ENCODE data around the gene NFYC.

NFYC gene

GRCh38 chr1:40762144-40762923, 70.8 kb downstream of the NFYC start:
- no peak for DNase-seq

GRCh38 chr1:40763742-40764532, 72.4 kb downstream of the NFYC start:
- no peak for DNase-seq

GRCh38 chr1:40764981-40765380, 73.5 kb downstream of the NFYC start:
- DNase-seq: no peak

- no peak for DNase-seq
Measured at GRCh38 chr1:40766017-40766416, 74.5 kb downstream of the NFYC start.

- DNase-seq: no peak
Measured at GRCh38 chr1:40766560-40766959, 75.1 kb downstream of the NFYC start.

GRCh38 chr1:40768146-40768990, 76.9 kb downstream of the NFYC start:
- no peak for DNase-seq

- DNase-seq: no peak
Measured at GRCh38 chr1:40769815-40770214, 78.3 kb downstream of the NFYC start.

- no peak for DNase-seq
Measured at GRCh38 chr1:40770296-40771070, 79.0 kb downstream of the NFYC start.

- no peak for DNase-seq
Measured at GRCh38 chr1:40772146-40772955, 80.8 kb downstream of the NFYC start.

GRCh38 chr1:40773748-40774265, 82.3 kb downstream of the NFYC start:
- DNase-seq: no peak

GRCh38 chr1:40774266-40774998, 82.9 kb downstream of the NFYC start:
- no peak for DNase-seq

- no peak for DNase-seq
Measured at GRCh38 chr1:40776236-40777072, 85.0 kb downstream of the NFYC start.

GRCh38 chr1:40777224-40777970, 85.9 kb downstream of the NFYC start:
- DNase-seq: no peak

GRCh38 chr1:40780678-40781607, 89.4 kb downstream of the NFYC start:
- no peak for DNase-seq

- DNase-seq: no peak
Measured at GRCh38 chr1:40781608-40781971, 90.1 kb downstream of the NFYC start.

- no peak for DNase-seq
Measured at GRCh38 chr1:40782371-40782956, 91.0 kb downstream of the NFYC start.
